CD4-positive, alpha-beta T cell treated with Interleukin-12 subunit alpha and Interleukin-12 subunit beta, for 1 hour (primary cell): ENCODE results near the gene ADGRG6.

Source experiments
- DNase-seq: peaks from one replicate; pipeline ENCODE4 v3.0.0-alpha.2; 2020

Gene ADGRG6

DNA sequence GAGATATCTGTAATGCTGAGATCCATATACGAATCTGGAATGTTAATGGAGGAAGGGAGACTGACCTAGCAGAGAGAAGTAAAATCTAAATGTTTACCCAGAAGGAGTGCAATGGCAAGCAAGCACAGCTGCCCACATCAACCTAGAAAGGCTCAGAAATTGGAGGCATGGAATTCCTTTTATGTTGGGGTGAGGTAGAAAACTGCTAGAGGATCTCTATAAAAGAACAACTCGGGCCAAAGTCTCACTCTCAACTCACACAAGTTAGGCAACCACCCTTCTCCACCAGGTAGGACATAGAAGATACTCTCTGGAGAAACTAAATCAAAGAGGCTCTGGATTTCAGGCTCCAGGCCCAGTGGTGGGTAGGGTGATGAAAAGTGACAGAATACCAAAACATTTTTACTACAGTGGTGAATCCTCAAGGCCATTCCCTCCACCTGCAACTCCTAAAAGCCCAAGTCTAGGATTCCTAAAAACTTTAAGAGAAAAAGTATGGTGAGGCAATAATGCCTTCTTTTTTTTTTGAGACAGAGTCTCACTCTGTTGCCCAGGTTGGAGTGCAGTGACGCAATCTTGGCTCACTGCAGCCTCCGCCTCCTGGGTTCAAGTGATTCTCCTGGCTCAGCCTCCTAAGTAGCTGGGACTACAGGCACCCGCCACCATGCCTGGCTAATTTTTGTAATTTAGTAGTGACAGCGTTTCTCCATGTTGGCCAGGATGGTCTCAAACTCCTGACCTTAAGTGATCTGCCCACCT lies 9.5 kb upstream of the ADGRG6 start:
- no peak for DNase-seq

- no peak for DNase-seq
Observed at GRCh38 chr6:142293121-142293520, 8.7 kb upstream of the ADGRG6 start.

GRCh38 chr6:142294679-142295078 lies 7.1 kb upstream of the ADGRG6 start:
- DNase-seq, result no peak

DNA sequence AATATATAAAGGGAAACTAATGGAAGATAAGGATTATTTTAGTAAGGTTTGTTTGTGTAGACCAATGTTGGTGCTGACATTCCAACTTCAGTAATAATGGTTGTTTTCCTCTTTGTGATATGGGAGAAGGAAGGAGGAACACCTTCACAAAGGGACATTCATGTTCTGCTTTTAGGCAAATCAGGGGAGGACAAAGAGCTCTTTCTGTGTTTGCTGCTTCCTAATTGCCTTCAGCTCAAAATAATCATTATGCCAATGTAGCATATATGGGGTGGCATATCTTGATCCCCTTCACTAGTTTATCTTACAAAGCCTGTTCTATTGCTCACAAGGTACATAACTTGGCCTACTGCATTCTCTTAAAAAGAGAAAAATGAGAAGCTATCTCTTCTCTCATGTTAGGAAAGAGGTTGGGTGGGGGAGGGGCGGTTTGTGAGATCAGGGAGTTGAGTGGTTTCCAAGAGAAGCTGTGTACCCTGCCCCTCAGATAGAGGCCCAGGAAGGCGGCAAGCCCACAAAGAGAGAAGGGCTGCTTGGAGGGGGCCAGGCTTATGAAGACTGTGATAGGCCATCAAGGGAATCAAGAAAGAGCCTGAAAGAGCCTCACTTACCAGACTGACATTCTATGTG lies 4.7 kb upstream of the ADGRG6 start:
- no peak for DNase-seq

GRCh38 chr6:142297605-142297995 lies 4.2 kb upstream of the ADGRG6 start:
- DNase-seq, result no peak

DNA sequence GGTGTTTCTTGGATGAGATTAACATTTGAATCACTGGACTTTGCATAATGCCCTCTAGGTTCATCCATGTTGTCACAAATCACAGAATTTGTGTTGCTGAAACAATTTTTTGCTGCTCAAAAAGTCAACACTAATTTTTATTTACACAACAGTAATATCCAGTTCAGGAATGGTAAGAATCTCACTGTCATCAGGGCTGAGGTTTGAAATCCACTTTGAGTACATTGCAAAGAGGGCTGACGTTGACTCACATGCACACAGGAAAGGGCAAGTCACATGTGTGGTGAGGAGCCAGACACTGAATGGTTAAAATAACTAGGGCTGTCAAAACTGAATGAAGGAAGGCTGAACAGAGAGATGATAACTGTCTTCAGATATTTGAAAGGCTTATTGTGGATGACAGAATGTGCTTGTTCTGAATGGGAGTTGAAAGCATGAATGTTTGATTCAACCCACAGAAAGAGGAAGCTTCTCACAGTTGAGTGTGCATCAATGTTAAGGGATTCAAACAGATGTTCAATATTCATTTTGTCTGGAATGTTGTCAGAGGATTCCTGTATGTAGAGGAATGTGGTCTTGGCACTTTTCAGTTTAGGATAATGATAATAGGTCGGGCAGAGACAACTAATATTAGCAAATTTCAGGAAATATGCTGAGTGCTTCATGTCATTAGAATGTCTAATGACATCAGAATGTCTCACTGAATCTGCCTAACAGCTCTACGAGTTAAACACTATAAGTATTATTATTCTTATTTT lies 3.6 kb upstream of the ADGRG6 start:
- DNase-seq, result no peak

DNA sequence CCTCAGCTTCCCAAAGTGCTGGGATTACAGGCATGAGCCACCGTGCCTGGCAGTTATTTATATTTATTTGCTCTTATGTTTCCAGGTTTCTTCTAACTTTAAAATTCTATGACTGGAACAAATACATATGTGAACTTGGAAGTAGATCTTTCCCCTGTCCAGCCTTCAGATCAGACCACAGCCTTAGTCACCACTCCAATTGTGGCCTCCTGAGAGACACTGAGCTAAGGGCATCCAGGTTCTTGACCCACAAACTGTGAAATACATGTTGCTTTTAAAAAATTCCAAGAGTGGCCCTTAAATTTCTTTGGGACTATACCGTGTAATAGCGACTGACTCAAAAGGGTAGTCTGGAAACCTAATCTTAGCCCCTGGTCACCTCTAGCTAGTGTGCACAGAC lies 1.5 kb upstream of the ADGRG6 start:
- no peak for DNase-seq

DNA sequence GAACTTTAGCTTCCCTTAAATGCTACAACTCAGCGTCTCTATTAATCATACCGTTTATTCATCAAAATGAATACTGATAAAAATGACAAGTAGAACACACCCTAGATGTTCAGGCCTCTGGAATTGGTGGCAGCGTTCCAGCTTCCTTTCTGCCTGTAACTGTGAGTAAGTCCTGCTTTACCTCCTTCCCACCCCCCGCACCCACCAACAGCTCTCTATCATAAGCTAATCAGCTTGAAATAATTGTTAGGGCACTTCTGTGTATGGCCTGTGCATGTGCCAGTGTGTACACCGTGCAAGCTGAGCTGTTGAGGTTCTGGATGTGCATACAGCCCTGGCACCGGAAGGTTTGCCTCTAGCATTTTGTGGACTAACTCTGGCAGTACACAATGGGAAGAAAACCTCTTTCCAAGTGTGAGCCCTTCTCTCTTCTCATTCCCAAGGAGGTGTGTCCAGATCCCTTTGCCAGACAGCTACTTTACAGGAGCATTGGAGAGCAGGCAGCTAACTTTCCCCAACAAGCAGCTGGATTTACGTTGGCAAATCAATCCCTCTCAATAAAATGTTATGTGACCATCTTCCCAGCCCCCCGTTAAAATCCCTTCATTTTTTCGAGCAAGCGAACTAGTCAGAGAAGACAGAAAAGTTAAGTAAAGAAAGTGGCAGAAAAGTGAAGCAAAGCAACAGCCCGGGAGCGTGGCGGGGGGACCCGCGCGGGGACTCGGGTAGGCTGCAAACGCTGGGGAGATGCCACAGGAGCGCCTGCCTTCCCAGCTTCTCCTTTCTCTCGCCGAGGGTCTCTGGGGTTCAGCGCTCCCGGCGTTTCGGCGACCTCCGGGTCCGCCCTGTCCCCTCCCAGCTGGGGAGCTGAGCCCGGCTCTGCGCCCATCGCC lies 803 bp upstream of the ADGRG6 start:
- DNase-seq, result no peak

GRCh38 chr6:142302421-142303175 lies 791 bp downstream of the ADGRG6 start:
- no peak for DNase-seq

- no peak for DNase-seq
Observed at GRCh38 chr6:142303176-142303533, 1.3 kb downstream of the ADGRG6 start.

DNA sequence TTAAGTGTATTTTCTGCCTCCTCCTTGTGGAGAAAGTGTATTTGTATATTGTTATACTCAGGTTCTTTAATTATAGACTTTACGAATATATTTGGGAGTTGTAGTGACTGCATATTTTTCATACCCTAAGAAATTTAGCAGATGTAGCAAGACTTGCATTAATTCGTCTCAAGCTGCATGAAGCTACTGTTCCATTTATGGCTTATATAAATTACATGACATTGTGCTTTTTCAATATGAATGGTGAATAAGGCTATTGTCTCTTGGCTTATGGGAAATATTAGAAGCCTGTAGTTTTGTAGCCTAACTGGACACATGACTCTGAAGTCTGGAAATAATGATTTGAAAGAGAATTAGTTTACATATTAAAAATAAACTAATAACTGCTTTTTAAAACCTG lies 2.4 kb downstream of the ADGRG6 start:
- no peak for DNase-seq

DNA sequence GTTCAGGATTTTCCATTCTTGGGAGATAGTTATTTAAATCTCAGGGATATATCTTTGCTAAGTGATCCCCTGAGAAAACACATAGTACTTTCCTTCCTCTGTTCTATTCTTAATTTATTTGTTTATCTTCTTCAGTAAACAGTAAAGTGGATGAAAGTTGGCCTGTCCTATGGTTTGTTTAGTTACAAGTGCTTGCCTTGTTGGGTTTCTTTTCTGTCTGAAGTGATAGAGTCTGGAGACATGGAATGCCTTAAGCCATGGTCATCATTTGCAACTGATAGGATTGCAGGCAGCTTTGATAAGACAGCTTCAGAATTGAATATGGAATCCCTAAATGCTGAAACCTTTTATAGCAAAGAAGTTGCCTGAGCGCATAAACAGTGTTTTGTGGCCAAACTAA lies 4.9 kb downstream of the ADGRG6 start:
- DNase-seq, result no peak

- no peak for DNase-seq
Observed at GRCh38 chr6:142307963-142308748, 6.3 kb downstream of the ADGRG6 start.

DNA sequence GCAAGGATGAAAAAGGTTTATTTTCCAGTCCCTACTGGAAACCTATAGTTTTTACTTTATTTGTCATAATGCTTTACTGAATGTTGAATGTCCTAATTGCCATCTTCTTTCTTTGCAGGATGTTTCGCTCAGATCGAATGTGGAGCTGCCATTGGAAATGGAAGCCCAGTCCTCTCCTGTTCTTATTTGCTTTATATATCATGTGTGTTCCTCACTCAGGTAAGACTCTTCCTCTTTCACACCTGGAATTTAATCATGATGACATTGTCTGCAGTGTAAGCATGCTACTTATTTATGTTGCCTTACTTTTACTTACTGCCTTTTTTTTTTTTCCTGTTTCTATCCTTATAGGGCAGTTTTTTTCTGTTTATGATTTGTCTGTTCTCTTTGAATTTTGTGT lies 7.6 kb downstream of the ADGRG6 start:
- DNase-seq, result no peak

DNA sequence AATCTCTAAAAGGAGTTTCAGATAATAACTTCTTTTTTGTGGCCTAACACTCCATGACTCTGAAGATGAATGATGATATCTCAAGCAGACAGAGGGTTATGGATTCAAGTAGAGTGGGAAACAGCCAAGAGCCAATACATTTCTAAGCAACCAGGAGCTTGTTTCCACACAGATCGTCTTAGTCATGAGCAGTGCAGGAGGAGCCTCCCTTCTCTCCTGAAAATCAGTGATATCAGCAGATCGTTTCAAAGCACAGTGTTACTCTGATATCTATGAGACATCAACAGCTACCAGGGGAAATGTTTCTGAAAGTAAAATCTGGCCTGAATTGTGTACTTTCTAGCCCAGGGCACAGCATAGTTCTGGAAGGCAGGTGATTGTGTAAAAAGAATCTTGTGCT lies 11.5 kb downstream of the ADGRG6 start:
- DNase-seq, result no peak

GRCh38 chr6:142316791-142317368 lies 15.1 kb downstream of the ADGRG6 start:
- DNase-seq, result no peak

GRCh38 chr6:142318714-142319113 lies 16.9 kb downstream of the ADGRG6 start:
- DNase-seq, result no peak

DNA sequence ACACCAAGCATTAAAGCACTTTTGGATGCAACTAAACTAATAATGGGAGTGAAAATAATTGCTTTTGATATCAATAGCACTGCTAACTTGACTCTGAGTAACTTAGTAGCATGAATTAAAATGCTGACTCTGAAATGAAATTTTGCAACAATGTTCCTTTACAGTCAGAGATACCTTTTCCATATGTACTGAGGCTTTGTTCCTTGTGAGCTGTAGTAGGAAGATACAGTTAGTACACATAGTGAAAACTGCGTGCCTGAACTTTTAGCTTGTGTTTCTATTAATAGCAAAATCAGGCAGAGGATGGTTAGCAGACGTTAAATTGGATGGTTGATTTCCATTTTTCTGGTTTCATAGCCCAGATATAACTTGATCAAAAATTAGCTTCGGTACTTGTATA lies 18.6 kb downstream of the ADGRG6 start:
- no peak for DNase-seq

- no peak for DNase-seq
Observed at GRCh38 chr6:142321451-142321850, 19.6 kb downstream of the ADGRG6 start.

DNA sequence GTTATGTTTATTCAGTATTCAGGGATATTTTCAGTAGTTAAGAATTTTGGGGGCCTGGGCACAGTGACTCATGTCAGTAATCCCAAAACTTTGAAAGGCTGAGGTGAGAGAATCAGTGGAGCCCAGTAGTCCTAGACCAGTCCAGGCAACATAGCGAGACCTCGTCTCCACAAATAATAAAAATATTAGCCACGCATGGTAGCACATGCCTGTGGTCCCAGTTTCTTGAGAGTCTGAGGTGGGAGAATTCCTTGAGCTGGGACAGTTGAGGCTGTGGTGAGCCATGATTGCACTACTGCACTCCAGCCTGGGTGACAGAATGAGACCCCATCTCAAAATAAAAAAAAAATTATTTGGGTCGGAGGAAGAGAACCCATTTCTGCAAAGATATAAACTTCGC lies 20.3 kb downstream of the ADGRG6 start:
- DNase-seq, result no peak
